Mesothelial cell of epicardium (in vitro differentiated cells): ENCODE results near the gene NR2F1. TPM values are rescaled to one million over a fixed set of nuclear protein-coding genes. Genes with fewer than 3 reads are reported as not detected.

Experiments
- DNase-seq, 2 experiments: peaks; one replicate each; pipeline ENCODE4 v3.0.0; 2021; ENCODE audit warnings: low spot score in 2 of 2; ENCODE audit not compliant: unreplicated experiment in 2 of 2
- H3K27ac Mint-ChIP-seq: 2 replicates; pipeline ENCODE4 v1.8.0; 2021; ENCODE audit warnings: mixed read lengths
- H3K27me3 Mint-ChIP-seq: 2 replicates; pipeline ENCODE4 v1.8.0; 2021; ENCODE audit warnings: low read depth, mixed read lengths
- H3K36me3 Mint-ChIP-seq: 2 replicates; pipeline ENCODE4 v1.8.0; 2021; ENCODE audit warnings: mixed read lengths
- H3K4me1 Mint-ChIP-seq: 2 replicates; pipeline ENCODE4 v1.8.0; 2021; ENCODE audit warnings: mixed read lengths
- H3K4me3 Mint-ChIP-seq: 2 replicates; pipeline ENCODE4 v1.8.0; 2021; ENCODE audit warnings: mild to moderate bottlenecking, moderate library complexity, mixed read lengths
- H3K9me3 Mint-ChIP-seq: 2 replicates; pipeline ENCODE4 v1.8.0; 2021; ENCODE audit warnings: mixed read lengths
- CTCF ChIP-seq: fragments of 200-600 bp; sonication (generic); IDR thresholded peaks from one replicate; pipeline ENCODE4 v1.5.0; 2021; ENCODE audit warnings: antibody characterized with exemption; ENCODE audit not compliant: unreplicated experiment
- total RNA-seq: library from RNA; stranded (reverse); gene quantifications from 3 replicates; pipeline ENCODE4 v1.2.1, GENCODE V29; 2021

NR2F1 gene
- total RNA-seq, 1 donor from 2014 or later = 20.3 TPM

- DNase-seq = peak in 1 of 2 experiments; percentile 54
- peaks cover 15% of the 10 kb centered on the region for H3K4me1 Mint-ChIP-seq
- peaks cover 48% of the 10 kb centered on the region for H3K27me3 Mint-ChIP-seq
- no peak overlapping the region for H3K27ac Mint-ChIP-seq
- no peak overlapping the region for H3K4me3 Mint-ChIP-seq
- no peaks in the 10 kb centered on the region for H3K9me3 Mint-ChIP-seq
- no peak for TF ChIP-seq CTCF
- no peaks in the 10 kb centered on the region for H3K36me3 Mint-ChIP-seq
These were observed 21.0 kb downstream of the NR2F1 start for GRCh38 chr5:93603793-93604643.

- Mint-ChIP-seq H3K4me3 (no peak overlapping the region), H3K9me3 (no peaks in the 10 kb centered on the region), H3K27me3 (peaks cover 56% of the 10 kb centered on the region), H3K36me3 (no peaks in the 10 kb centered on the region), H3K4me1 (peaks cover 15% of the 10 kb centered on the region), H3K27ac (no peak overlapping the region)
- DNase-seq = no peak
- no peak for TF ChIP-seq CTCF
These were observed 21.9 kb downstream of the NR2F1 start for GRCh38 chr5:93604644-93605515.

GRCh38 chr5:93606382-93606752 lies 23.3 kb downstream of the NR2F1 start:
- no peak overlapping the region for H3K4me3 Mint-ChIP-seq
- DNase-seq = no peak
- peaks cover 14% of the 10 kb centered on the region for H3K4me1 Mint-ChIP-seq

GRCh38 chr5:93607367-93608258 lies 24.6 kb downstream of the NR2F1 start:
- H3K36me3 Mint-ChIP-seq = no peaks in the 10 kb centered on the region
- no peak overlapping the region for H3K27ac Mint-ChIP-seq
- no peaks in the 10 kb centered on the region for H3K9me3 Mint-ChIP-seq
- H3K27me3 Mint-ChIP-seq = peaks cover 84% of the 10 kb centered on the region
- DNase-seq = no peak
- no peak for TF ChIP-seq CTCF
- H3K4me3 Mint-ChIP-seq = no peak overlapping the region
- peaks cover 12% of the 10 kb centered on the region for H3K4me1 Mint-ChIP-seq

More at GRCh38 chr5:93606382-93606752, 23.3 kb downstream of the NR2F1 start:
- no peaks in the 10 kb centered on the region for H3K9me3 Mint-ChIP-seq
- peaks cover 71% of the 10 kb centered on the region for H3K27me3 Mint-ChIP-seq
- no peak overlapping the region for H3K27ac Mint-ChIP-seq
- no peak for TF ChIP-seq CTCF
- H3K36me3 Mint-ChIP-seq = no peaks in the 10 kb centered on the region

- Mint-ChIP-seq H3K27ac (no peak overlapping the region), H3K36me3 (no peaks in the 10 kb centered on the region), H3K4me1 (peaks cover 12% of the 10 kb centered on the region), H3K4me3 (no peak overlapping the region), H3K27me3 (peaks cover 95% of the 10 kb centered on the region), H3K9me3 (no peaks in the 10 kb centered on the region)
- no peak for DNase-seq
- no peak for TF ChIP-seq CTCF
These were observed 25.8 kb downstream of the NR2F1 start for GRCh38 chr5:93608855-93609254.
